DOHH2 (cell line): ENCODE data around the gene PCNX2.

Experiments
- EZH2phosphoT487 ChIP-seq: fragments of 200-600 bp; sonication (generic); IDR thresholded peaks from 2 replicates; pipeline ENCODE4 v1.6.1; 2017; ENCODE audit warnings: borderline replicate concordance, mild to moderate bottlenecking, antibody characterized with exemption, low read length, moderate library complexity, mixed read lengths
- TF ChIP-seq, protein P1 (sequence below): fragments of 200-600 bp; sonication (generic); IDR thresholded peaks from one replicate; pipeline ENCODE4 v1.5.1; 2014; ENCODE audit warnings: antibody characterized with exemption, mild to moderate bottlenecking, low read depth, low read length; ENCODE audit not compliant: poor library complexity, severe bottlenecking

DNA sequence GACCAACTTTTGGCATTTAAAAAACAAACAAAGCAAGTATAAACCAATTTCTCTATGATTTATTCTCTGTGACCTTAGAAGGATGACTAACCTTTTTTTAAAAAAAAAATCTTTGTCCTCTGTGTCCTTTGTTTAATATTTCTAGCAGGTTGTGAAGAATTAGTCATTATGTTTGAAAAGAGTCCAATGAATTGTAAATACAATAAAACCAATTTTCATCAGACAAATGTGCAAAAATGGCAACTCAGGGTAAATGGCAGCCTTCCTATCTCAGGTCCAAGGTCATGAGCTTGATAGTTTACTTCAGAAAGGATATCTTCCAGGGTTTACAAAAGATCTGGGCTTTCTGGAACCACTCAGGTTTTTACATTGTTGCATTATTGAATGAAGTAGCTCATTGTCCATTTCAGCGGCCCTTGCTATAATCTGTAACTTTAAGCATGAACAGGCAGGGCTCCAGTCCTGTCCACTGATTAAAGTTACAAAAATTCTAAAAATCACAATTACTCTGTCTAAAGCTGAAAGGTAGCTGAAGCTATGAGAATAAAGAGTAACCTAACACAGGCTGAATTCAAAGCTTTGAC, 20.3 kb upstream of the PCNX2 start:
- TF ChIP-seq, protein P1, sequence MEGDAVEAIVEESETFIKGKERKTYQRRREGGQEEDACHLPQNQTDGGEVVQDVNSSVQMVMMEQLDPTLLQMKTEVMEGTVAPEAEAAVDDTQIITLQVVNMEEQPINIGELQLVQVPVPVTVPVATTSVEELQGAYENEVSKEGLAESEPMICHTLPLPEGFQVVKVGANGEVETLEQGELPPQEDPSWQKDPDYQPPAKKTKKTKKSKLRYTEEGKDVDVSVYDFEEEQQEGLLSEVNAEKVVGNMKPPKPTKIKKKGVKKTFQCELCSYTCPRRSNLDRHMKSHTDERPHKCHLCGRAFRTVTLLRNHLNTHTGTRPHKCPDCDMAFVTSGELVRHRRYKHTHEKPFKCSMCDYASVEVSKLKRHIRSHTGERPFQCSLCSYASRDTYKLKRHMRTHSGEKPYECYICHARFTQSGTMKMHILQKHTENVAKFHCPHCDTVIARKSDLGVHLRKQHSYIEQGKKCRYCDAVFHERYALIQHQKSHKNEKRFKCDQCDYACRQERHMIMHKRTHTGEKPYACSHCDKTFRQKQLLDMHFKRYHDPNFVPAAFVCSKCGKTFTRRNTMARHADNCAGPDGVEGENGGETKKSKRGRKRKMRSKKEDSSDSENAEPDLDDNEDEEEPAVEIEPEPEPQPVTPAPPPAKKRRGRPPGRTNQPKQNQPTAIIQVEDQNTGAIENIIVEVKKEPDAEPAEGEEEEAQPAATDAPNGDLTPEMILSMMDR: no peak
- TF ChIP-seq EZH2phosphoT487: no peak
